Type B pancreatic cell (in vitro differentiated cells): Measurements from ENCODE around the gene TCF23. TPM values are rescaled to one million over a fixed set of nuclear protein-coding genes. Genes with fewer than 3 reads are reported as not detected.
A peak's percentile ranks its signal among the peaks of the same experiment; 100 is the strongest.
"Not testable (repeated sequence)": the region's sequence is repeated elsewhere in the genome, so short reads cannot be mapped to it uniquely, and the experiment has no call there.

Source experiments
- DNase-seq: peaks from one replicate; pipeline ENCODE4 v3.0.0; 2021; ENCODE audit warnings: mixed read lengths; ENCODE audit not compliant: unreplicated experiment; ENCODE audit errors: extremely low spot score
- H3K27ac Mint-ChIP-seq: 2 replicates; pipeline ENCODE4 v1.8.0; 2021; ENCODE audit warnings: mild to moderate bottlenecking, mixed read lengths
- H3K27me3 Mint-ChIP-seq: 2 replicates; pipeline ENCODE4 v1.8.0; 2021; ENCODE audit warnings: mixed read lengths
- H3K36me3 Mint-ChIP-seq: 2 replicates; pipeline ENCODE4 v1.8.0; 2021; ENCODE audit warnings: mixed read lengths
- H3K4me1 Mint-ChIP-seq: one replicate; pipeline ENCODE4 v1.8.0; 2021; ENCODE audit warnings: mixed read lengths; ENCODE audit not compliant: unreplicated experiment
- H3K4me3 Mint-ChIP-seq: 2 replicates; pipeline ENCODE4 v1.8.0; 2021; ENCODE audit warnings: mild to moderate bottlenecking, mixed read lengths
- H3K9me3 Mint-ChIP-seq: 2 replicates; pipeline ENCODE4 v1.8.0; 2021; ENCODE audit warnings: mixed read lengths
- CTCF ChIP-seq: fragments of 200-600 bp; sonication (generic); conservative IDR thresholded peaks from 2 replicates; pipeline ENCODE4 v1.5.0; 2021; ENCODE audit warnings: antibody characterized with exemption, mild to moderate bottlenecking
- total RNA-seq: library from RNA; stranded (reverse); gene quantifications from 2 replicates; pipeline ENCODE4 v1.2.1, GENCODE V29; 2021; ENCODE audit warnings: low replicate concordance

Gene TCF23
- total RNA-seq, 1 donor from 2014 or later = not detected

DNA sequence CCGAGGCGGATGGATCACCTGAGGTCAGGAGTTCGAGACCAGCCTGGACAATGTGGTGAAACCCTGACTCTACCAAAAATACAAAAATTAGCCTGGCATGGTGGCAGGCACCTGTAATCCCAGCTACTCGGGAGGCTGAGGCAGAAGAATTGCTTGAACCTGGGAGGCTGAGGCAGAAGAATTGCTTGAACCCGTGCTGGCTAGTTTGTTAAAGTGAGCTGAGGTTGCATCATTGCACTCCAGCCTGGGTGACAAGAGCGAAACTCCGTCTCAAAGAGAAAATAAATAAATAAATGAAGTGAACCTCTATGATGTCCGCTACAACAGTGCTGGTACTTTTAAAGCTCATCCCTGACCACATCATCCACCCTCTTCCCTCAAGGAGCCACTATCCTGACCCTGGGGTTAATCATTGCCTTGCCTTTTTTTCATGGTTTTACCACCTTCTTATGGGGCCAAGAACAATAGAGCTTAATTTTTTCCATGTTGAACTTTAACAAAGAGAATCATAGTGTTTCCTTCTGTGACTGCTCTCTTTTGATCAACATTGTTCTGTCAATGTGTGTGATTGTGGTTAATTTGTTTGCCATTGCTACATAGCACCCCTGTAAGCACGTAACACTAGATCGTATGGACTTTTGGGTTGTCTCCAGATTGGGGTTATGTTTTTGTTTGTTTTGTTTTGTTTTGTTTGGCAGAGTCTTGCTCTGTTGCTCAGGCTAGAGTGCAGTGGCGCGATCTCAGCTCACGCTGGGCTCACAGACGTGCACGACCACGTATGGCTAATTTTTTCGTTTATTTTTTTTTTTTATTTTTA, 45.9 kb downstream of the TCF23 start:
- Mint-ChIP-seq H3K27me3 (peaks cover 4% of the 10 kb centered on the region), H3K4me1 (no peaks in the 10 kb centered on the region), H3K36me3 (peaks cover 8% of the 10 kb centered on the region), H3K27ac (no peak overlapping the region), H3K4me3 (no peak overlapping the region), H3K9me3 (no peaks in the 10 kb centered on the region)
- no peak for TF ChIP-seq CTCF
- DNase-seq = no peak

- not testable (repeated sequence) for H3K27ac Mint-ChIP-seq, H3K4me1 Mint-ChIP-seq, H3K27me3 Mint-ChIP-seq, H3K36me3 Mint-ChIP-seq, H3K4me3 Mint-ChIP-seq, DNase-seq, H3K9me3 Mint-ChIP-seq
Observed at GRCh38 chr2:27195799-27196198, 47.0 kb downstream of the TCF23 start.

GRCh38 chr2:27198068-27198467, 49.3 kb downstream of the TCF23 start:
- not testable (repeated sequence) for H3K27ac Mint-ChIP-seq, H3K4me3 Mint-ChIP-seq, H3K4me1 Mint-ChIP-seq, H3K27me3 Mint-ChIP-seq, H3K9me3 Mint-ChIP-seq, DNase-seq
- peaks cover 14% of the 10 kb centered on the region for H3K36me3 Mint-ChIP-seq

DNA sequence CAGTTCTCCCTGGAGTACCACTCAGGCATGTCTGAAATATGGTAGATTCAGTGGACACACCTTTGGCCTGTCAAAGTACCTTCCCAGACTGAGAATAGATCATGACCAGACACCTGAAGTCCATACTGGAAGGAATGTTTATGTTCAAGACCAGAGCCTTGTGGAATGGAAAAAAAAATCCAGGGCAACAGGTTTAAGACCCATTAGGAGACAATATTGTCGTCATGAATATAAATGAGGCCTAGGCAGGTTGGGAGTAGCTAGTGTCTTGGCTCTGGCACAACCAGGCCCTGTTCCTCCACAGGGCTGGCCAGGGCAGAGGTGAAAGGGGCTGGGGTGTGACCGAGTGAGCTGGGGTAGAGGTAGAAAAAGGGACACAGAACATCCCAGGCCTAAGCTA, 49.8 kb downstream of the TCF23 start:
- TF ChIP-seq CTCF = no peak
- DNase-seq = no peak
- H3K4me1 Mint-ChIP-seq = no peaks in the 10 kb centered on the region
- H3K36me3 Mint-ChIP-seq = peaks cover 15% of the 10 kb centered on the region
- H3K27me3 Mint-ChIP-seq = no peaks in the 10 kb centered on the region
- peak overlapping the region; percentile 75 for H3K27ac Mint-ChIP-seq
- no peak overlapping the region for H3K4me3 Mint-ChIP-seq
- no peaks in the 10 kb centered on the region for H3K9me3 Mint-ChIP-seq

DNA sequence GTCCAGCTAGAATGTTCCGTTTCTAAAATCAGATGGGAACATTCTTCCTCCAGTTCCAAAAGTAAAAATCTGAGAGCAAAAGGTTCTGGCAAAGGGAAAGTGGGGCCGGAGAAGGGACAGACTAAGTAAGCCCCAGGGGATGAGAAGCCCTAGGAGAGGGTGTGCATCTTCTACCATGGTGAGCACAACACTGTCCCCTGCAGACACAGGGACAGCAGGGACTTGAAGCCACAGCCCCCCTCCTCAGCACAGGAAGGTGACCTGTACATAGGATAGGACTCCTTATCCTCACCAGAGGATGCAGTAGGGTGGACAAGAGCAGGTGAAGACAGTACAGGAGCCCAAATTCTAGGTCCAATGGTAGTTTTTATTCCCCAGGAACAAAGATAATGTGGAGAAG, 50.4 kb downstream of the TCF23 start:
- DNase-seq = no peak
- no peaks in the 10 kb centered on the region for H3K27me3 Mint-ChIP-seq
- peaks cover 15% of the 10 kb centered on the region for H3K36me3 Mint-ChIP-seq
- no peak for TF ChIP-seq CTCF
- no peaks in the 10 kb centered on the region for H3K4me1 Mint-ChIP-seq
- H3K27ac Mint-ChIP-seq = no peak overlapping the region
- H3K9me3 Mint-ChIP-seq = no peaks in the 10 kb centered on the region
- no peak overlapping the region for H3K4me3 Mint-ChIP-seq

GRCh38 chr2:27201675-27202074, 52.9 kb downstream of the TCF23 start:
- H3K27me3 Mint-ChIP-seq = no peaks in the 10 kb centered on the region
- peaks cover 23% of the 10 kb centered on the region for H3K36me3 Mint-ChIP-seq
- no peak overlapping the region for H3K27ac Mint-ChIP-seq
- no peak for DNase-seq
- H3K4me3 Mint-ChIP-seq = no peak overlapping the region
- TF ChIP-seq CTCF = no peak
- H3K4me1 Mint-ChIP-seq = no peaks in the 10 kb centered on the region
- no peaks in the 10 kb centered on the region for H3K9me3 Mint-ChIP-seq
